Esophagus muscularis mucosa (tissue), 3 donors: ENCODE measurements around the gene GRIK1.

Experiments
- CTCF ChIP-seq, 3 experiments: fragments of 200-600 bp in 2 of 3; fragments of 450-650 bp in 1 of 3; sonication (generic) in 2 of 3; IDR thresholded peaks; one replicate each; pipeline ENCODE4 v1.5.1; 2017 to 2019; ENCODE audit warnings: antibody characterized with exemption in 3 of 3, mild to moderate bottlenecking in 2 of 3, moderate library complexity in 1 of 3
- POLR2A ChIP-seq: fragments of 450-650 bp; IDR thresholded peaks from one replicate; pipeline ENCODE4 v1.6.1; 2017; ENCODE audit warnings: antibody characterized with exemption, moderate library complexity, mild to moderate bottlenecking, low read depth
- POLR2AphosphoS5 ChIP-seq, 2 donors: sonication (generic); formaldehyde crosslinking; IDR thresholded peaks; one replicate each; pipeline ENCODE4 v1.6.1; 2017; ENCODE audit warnings: antibody characterized with exemption in 2 of 2

DNA sequence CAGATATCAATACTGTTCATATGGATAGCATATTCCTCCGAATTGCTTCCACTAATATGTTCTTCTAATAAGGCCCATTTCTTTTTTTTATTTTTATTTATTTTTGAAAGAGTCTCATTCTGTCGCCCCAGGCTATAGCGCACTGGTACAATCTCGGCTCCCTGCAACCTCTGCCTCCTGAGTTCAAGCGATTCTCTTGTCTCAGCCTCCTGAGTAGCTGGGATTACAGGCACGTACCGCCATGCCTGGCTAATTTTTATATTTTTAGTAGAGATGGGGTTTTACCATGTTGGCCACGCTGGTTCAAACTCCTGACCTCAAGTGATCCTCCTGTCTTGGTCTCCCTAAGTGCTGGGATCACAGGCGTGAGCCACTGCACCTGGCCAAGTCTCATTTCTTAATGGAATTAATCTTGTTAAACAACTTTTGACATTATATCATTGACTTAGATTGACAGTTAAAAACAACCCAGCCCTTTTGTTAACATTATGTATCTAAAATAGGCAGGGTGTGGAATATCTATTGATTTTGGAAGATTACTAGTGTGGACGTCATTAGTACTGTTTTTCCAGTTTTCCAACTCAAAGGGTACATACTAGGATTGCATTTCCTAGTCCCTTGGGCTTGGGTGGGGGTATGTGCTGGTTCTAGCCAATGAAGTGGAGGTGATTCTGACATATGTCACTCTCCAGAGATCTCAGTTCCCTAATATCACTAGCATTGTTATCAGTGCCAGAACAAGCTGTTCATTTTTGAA is 281.4 kb downstream of the GRIK1 start:
- TF ChIP-seq POLR2A, result no peak
- no peak for TF ChIP-seq CTCF (IDR thresholded peaks at IDR 0.05)
- no peak for TF ChIP-seq POLR2AphosphoS5 (IDR thresholded peaks at IDR 0.05)
